IMR-90 (cell line): ENCODE results near the gene ANKHD1. TPM values are rescaled to one million over a fixed set of nuclear protein-coding genes. Genes with fewer than 3 reads are reported as not detected.

ENCODE experiments used
- ATAC-seq: fragments of 200-7000 bp; cut with Tn5 transposase; 2 replicates; pipeline ENCODE4 v1.9.1; 2020; ENCODE audit warnings: low read depth, mild to moderate bottlenecking, moderate library complexity
- BruUV-seq: library from RNA; stranded (reverse); fragments of 400-500 nt; replicated peaks from 2 replicates; lab custom pipeline; 2021; lab: Mats Ljungman, UMichigan
- CTCF ChIA-PET: fragments of 300-600 bp; formaldehyde crosslinking; extraction: SDS; loops from one replicate; lab custom pipeline; 2021; ENCODE audit warnings: antibody characterized with exemption; lab: Yijun Ruan, JAX
- POLR2A ChIA-PET: fragments of 300-600 bp; sonication (Branson Sonifier 250); formaldehyde crosslinking; loops from one replicate; lab custom pipeline; 2022; ENCODE audit warnings: antibody characterized with exemption; ENCODE audit not compliant: unreplicated experiment; lab: Charles Lee
- DNase-seq: peaks from one replicate; pipeline ENCODE4 v3.0.0; 2013
- H2AFZ ChIP-seq: replicated peaks from 2 replicates; pipeline ENCODE3; 2013; ENCODE audit warnings: low read length, mild to moderate bottlenecking; ENCODE audit not compliant: poor library complexity
- H2AK5ac ChIP-seq: 2 replicates; pipeline ENCODE4 v1.6.1; 2013; ENCODE audit warnings: low read depth, low read length, inconsistent platforms
- H2AK9ac ChIP-seq: replicated peaks from 2 replicates; pipeline ENCODE3; 2013; ENCODE audit warnings: mild to moderate bottlenecking, low read depth, low read length, moderate library complexity; ENCODE audit not compliant: poor library complexity
- H2BK120ac ChIP-seq: 2 replicates; pipeline ENCODE4 v1.6.1; 2013; ENCODE audit warnings: low read depth, low read length, inconsistent platforms
- H2BK15ac ChIP-seq: 3 replicates; pipeline ENCODE4 v1.6.1; 2013; ENCODE audit warnings: low read depth, low read length, inconsistent platforms
- H2BK20ac ChIP-seq: 2 replicates; pipeline ENCODE4 v1.6.1; 2013; ENCODE audit warnings: low read depth, mild to moderate bottlenecking, inconsistent platforms, low read length, moderate library complexity
- H2BK5ac ChIP-seq: 2 replicates; pipeline ENCODE4 v1.6.1; 2013; ENCODE audit warnings: mild to moderate bottlenecking, low read depth, low read length, inconsistent platforms; ENCODE audit not compliant: poor library complexity, severe bottlenecking
- H3K14ac ChIP-seq: replicated peaks from 2 replicates; pipeline ENCODE4 v1.6.1; 2013; ENCODE audit warnings: low read depth, low read length, inconsistent platforms
- H3K18ac ChIP-seq: 2 replicates; pipeline ENCODE4 v1.6.1; 2013; ENCODE audit warnings: low read depth, low read length, control low read depth
- H3K23ac ChIP-seq: 2 replicates; pipeline ENCODE4 v1.6.1; 2013; ENCODE audit warnings: low read depth, low read length, inconsistent platforms
- H3K27ac ChIP-seq: 2 replicates; pipeline ENCODE4 v1.5.1; 2013; ENCODE audit warnings: mild to moderate bottlenecking, control low read depth, low read length; ENCODE audit not compliant: insufficient read depth
- H3K27me3 ChIP-seq: 2 replicates; pipeline ENCODE4 v1.6.1; 2013; ENCODE audit warnings: low read length; ENCODE audit not compliant: control insufficient read depth, insufficient read depth
- H3K36me3 ChIP-seq: 2 replicates; pipeline ENCODE4 v1.6.1; 2013; ENCODE audit warnings: low read length, mixed read lengths; ENCODE audit not compliant: control insufficient read depth, insufficient read depth
- H3K4ac ChIP-seq: 2 replicates; pipeline ENCODE4 v1.6.1; 2013; ENCODE audit warnings: low read depth, low read length, inconsistent platforms
- H3K4me1 ChIP-seq: 2 replicates; pipeline ENCODE4 v1.6.1; 2013; ENCODE audit warnings: low read length, mixed read lengths; ENCODE audit not compliant: control insufficient read depth, insufficient read depth
- H3K4me2 ChIP-seq: 2 replicates; pipeline ENCODE4 v1.6.1; 2013; ENCODE audit warnings: low read depth, mild to moderate bottlenecking, control low read depth, low read length, moderate library complexity
- H3K4me3 ChIP-seq: 2 replicates; pipeline ENCODE4 v1.5.1; 2013; ENCODE audit warnings: low read depth, mild to moderate bottlenecking, control low read depth, low read length, moderate library complexity; ENCODE audit not compliant: insufficient read depth
- H3K56ac ChIP-seq: 2 replicates; pipeline ENCODE4 v1.6.1; 2013; ENCODE audit warnings: low read length, inconsistent platforms; ENCODE audit not compliant: insufficient read depth; ENCODE audit errors: extremely low read depth
- H3K79me1 ChIP-seq, 2 experiments: 2 replicates each; pipeline ENCODE4 v1.6.1; 2013; ENCODE audit warnings: low read length in 2 of 2, inconsistent platforms in 1 of 2, low read depth in 1 of 2
- H3K9ac ChIP-seq: 2 replicates; pipeline ENCODE4 v1.6.1; 2013; ENCODE audit warnings: low read depth, low read length, control low read depth
- H3K9me1 ChIP-seq: 2 replicates; pipeline ENCODE4 v1.6.1; 2013; ENCODE audit warnings: low read length, inconsistent platforms; ENCODE audit not compliant: insufficient read depth
- H3K9me3 ChIP-seq: 2 replicates; pipeline ENCODE4 v1.6.1; 2013; ENCODE audit warnings: low read length; ENCODE audit not compliant: control insufficient read depth, insufficient read depth
- H4K20me1 ChIP-seq: 2 replicates; pipeline ENCODE4 v1.6.1; 2013; ENCODE audit warnings: low read length, inconsistent platforms; ENCODE audit not compliant: insufficient read depth
- H4K5ac ChIP-seq: 2 replicates; pipeline ENCODE4 v1.6.1; 2013; ENCODE audit warnings: mild to moderate bottlenecking, low read depth, low read length, control low read depth
- H4K8ac ChIP-seq, 2 experiments: 2 replicates each; pipeline ENCODE4 v1.6.1; 2013; ENCODE audit warnings: low read depth in 2 of 2, low read length in 2 of 2, control low read depth in 1 of 2, inconsistent platforms in 1 of 2
- H4K91ac ChIP-seq: 2 replicates; pipeline ENCODE4 v1.6.1; 2013; ENCODE audit warnings: low read depth, low read length, inconsistent platforms; ENCODE audit not compliant: insufficient read depth
- CEBPB ChIP-seq: IDR thresholded peaks from 2 replicates; pipeline ENCODE4 v1.6.1; 2012; ENCODE audit warnings: low read depth, low read length, improper control_type of control experiment
- WGBS, 2 experiments: methylation state at CpG; one replicate each; pipeline versions ENCODE4 v1.1.5 to v1.1.7; 2013; ENCODE audit warnings: missing lambda C conversion rate in 2 of 2; ENCODE audit not compliant: insufficient read length in 1 of 2; ENCODE audit errors: extremely low coverage in 2 of 2; 5-methylcytosine and 5-hydroxymethylcytosine counted together
- dilution Hi-C: fragments of 300-500 bp; cut with HindIII; formaldehyde crosslinking; loops from one replicate; pipeline ENCODE4 v1.14.3; 2018; ENCODE audit warnings: low sequenced_read_pairs; ENCODE audit not compliant: unreplicated experiment
- in situ Hi-C: fragments of 300-500 bp; cut with MboI; formaldehyde crosslinking; loops from 3 replicates; pipeline ENCODE4 v1.14.3; 2019; ENCODE audit warnings: low sequenced_read_pairs, inconsistent platforms, mixed read lengths
- intact Hi-C: fragments of 100-400 bp; cut with micrococcal nuclease; formaldehyde crosslinking; loops from 2 replicates; pipeline ENCODE4 v1.10.0; 2022
- polyA plus RNA-seq, 3 experiments: library from polyadenylated mRNA; depleted of rRNA; stranded (reverse); fragments of >200 nt; gene quantifications; 2 replicates each; pipeline ENCODE4 v1.2.3, GENCODE V29; 2012; ENCODE audit warnings: low replicate concordance in 1 of 3
- total RNA-seq: library from RNA; depleted of rRNA; stranded (reverse); fragments of >200 nt; gene quantifications from 2 replicates; pipeline ENCODE4 v1.2.3, GENCODE V29; 2012
- TF ChIP-seq, protein P1 (sequence below): fragments of 150-350 bp; IDR thresholded peaks from 2 replicates; pipeline ENCODE4 v1.6.1; 2017; ENCODE audit warnings: mild to moderate bottlenecking, antibody characterized with exemption, low read length, low read depth

ANKHD1 gene
- total and polyA plus RNA-seq, 2 of the 4 experiments (the other 2 are of a cell fraction) = 32.1 to 36.7 TPM

GRCh38 chr5:140574165-140574564 lies 172.5 kb downstream of the ANKHD1 start:
- ChIA-PET POLR2A (interaction anchor here (0.6 kb wide), 1 partner anchor 27 kb away, joined by 4 read pairs; the partner anchor contains the start of gene EIF4EBP3), CTCF (no interaction called here)
- no CpG with 5 or more reads among the region's 3 CpGs for WGBS, 2 experiments
- Histone ChIP-seq H2AFZ (no peak overlapping the region), H3K4me1 (peaks cover 5% of the 10 kb centered on the region; the same call in 1 of the 2 replicates), H3K36me3 (0 out of 2 replicates have a peak, but pooled peaks cover 2% of the 10 kb centered on the region), H2BK5ac (no peak overlapping the region), H2AK5ac (no peak overlapping the region), H2BK15ac (no peak overlapping the region), H3K9me3 (no peaks in the 10 kb centered on the region), H3K27me3 (no peaks in the 10 kb centered on the region), H3K9ac (no peak overlapping the region), H2BK20ac (no peak overlapping the region), H3K18ac (no peak overlapping the region), H3K14ac (0 out of 2 replicates have a peak overlapping the region, but pooled peaks have one; percentile 68), H3K56ac (no peak overlapping the region), H2BK120ac (no peak overlapping the region), H3K4me2 (no peak overlapping the region), H2AK9ac (no peak overlapping the region), H4K91ac (no peak overlapping the region), H4K5ac (no peak overlapping the region), H3K4me3 (no peak overlapping the region), H4K8ac (no peak overlapping the region), H3K27ac (no peak overlapping the region), H3K23ac (no peak overlapping the region), H4K20me1 (no peaks in the 10 kb centered on the region), H3K79me1 (no peaks in the 10 kb centered on the region; a peak in 1 of 4 replicates), H3K9me1 (peaks cover 2% of the 10 kb centered on the region; the same call in 1 of the 2 replicates), H3K4ac (no peak overlapping the region)
- in situ Hi-C loops = no loop called here
- intact Hi-C loops = no loop called here
- dilution Hi-C loops = no loop called here
- DNase-seq = peak; percentile 46
- BruUV-seq = no TSS peak
- TF ChIP-seq, protein P1, sequence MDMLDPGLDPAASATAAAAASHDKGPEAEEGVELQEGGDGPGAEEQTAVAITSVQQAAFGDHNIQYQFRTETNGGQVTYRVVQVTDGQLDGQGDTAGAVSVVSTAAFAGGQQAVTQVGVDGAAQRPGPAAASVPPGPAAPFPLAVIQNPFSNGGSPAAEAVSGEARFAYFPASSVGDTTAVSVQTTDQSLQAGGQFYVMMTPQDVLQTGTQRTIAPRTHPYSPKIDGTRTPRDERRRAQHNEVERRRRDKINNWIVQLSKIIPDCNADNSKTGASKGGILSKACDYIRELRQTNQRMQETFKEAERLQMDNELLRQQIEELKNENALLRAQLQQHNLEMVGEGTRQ = no peak
- TF ChIP-seq CEBPB = peak; percentile 62; the same call in 1 of the 2 replicates
- ATAC-seq = peak; percentile 70
